ENCODE measurements around the gene EOMES. TPM values are rescaled to one million over a fixed set of nuclear protein-coding genes. Genes with fewer than 3 reads are reported as not detected.

EOMES gene
- total and polyA plus RNA-seq, 2 donors (not counting 3 experiments of a cell fraction or from before 2014, with no cell fraction given), result not detected

- peaks cover 3% of the 10 kb centered on the region for H3K4me1 ChIP-seq (ENCODE audit: control insufficient read depth, extremely low read depth, insufficient read depth, low read length)
- no peak for FAIRE-seq
Measured at GRCh38 chr3:27685474-27685873, 36.6 kb downstream of the EOMES start.

More at GRCh38 chr3:27685474-27685873, 36.6 kb downstream of the EOMES start:
- intact Hi-C loops (cut with micrococcal nuclease) (no loop called here), dilution Hi-C loops (cut with MboI; ENCODE audit: extremely low pct_ligation_motif_present, low sequenced_read_pairs) (no loop called here)
- no peak for DNase-seq (ENCODE audit: low read depth, low spot score)
- Histone ChIP-seq H3K27ac (ENCODE audit: insufficient read depth, low read depth, low read length) (no peak overlapping the region), H3K79me2 (ENCODE audit: control insufficient read depth, insufficient read depth, low read length) (no peaks in the 10 kb centered on the region), H2AFZ (ENCODE audit: low read depth, low read length) (no peak overlapping the region), H3K4me3 (replicated peaks in 1 of 3; ENCODE audit: insufficient read depth in 1 of 3, low read depth in 1 of 3, low read length in 3 of 3) (no peak overlapping the region), H3K27me3 (ENCODE audit: control insufficient read depth in 2 of 2, insufficient read depth in 2 of 2, low read length in 2 of 2) (peaks cover 0 to 2% of the 10 kb centered on the region in 2 experiments), H3K9me1 (replicated peaks; ENCODE audit: control insufficient read depth, extremely low read depth, insufficient read depth, low read length) (no peaks in the 10 kb centered on the region), H3K4me2 (ENCODE audit: insufficient read depth, low read length) (no peak overlapping the region), H4K20me1 (replicated peaks; ENCODE audit: control insufficient read depth, extremely low read depth, insufficient read depth, low read length) (no peaks in the 10 kb centered on the region), H3K36me3 (ENCODE audit: control insufficient read depth in 2 of 2, extremely low read depth in 1 of 2, insufficient read depth in 2 of 2, low read length in 2 of 2) (no peaks in the 10 kb centered on the region), H3K9ac (replicated peaks; ENCODE audit: extremely low read depth, insufficient read depth, low read length) (no peak overlapping the region), H3K9me3 (replicated peaks; ENCODE audit: control insufficient read depth, insufficient read depth, low read length) (no peaks in the 10 kb centered on the region)
- no peak for TF ChIP-seq POLR2AphosphoS5 (IDR thresholded peaks at IDR 0.05; ENCODE audit: insufficient read depth, low read depth, low read length)
- TF ChIP-seq MYC (IDR thresholded peaks at IDR 0.05; ENCODE audit: low read depth, low read length), result no peak
- no peak for TF ChIP-seq GATA2 (IDR thresholded peaks at IDR 0.05; ENCODE audit: insufficient read depth, insufficient read length, low read depth, low read length)
- TF ChIP-seq POLR2A (IDR thresholded peaks at IDR 0.05; ENCODE audit: low read depth, low read length), result no peak
- no peak for TF ChIP-seq JUN (IDR thresholded peaks at IDR 0.05; ENCODE audit: borderline replicate concordance, insufficient read depth, insufficient read length, low read depth)
- no peak for TF ChIP-seq CTCF (IDR thresholded peaks at IDR 0.05; ENCODE audit: extremely low read depth in 1 of 2, insufficient read depth in 1 of 2, low read depth in 1 of 2, low read length in 2 of 2)
- ChIA-PET CTCF (interaction anchor here (0.6 to 2.0 kb wide), 3 partner anchors 27 to 253 kb away, joined by 3 to 9 read pairs (median 3); no protein-coding TSS in a partner anchor), POLR2A (no interaction called here)
- BruUV-seq (replicated peaks), result no TSS peak

All from endothelial cell of umbilical vein (primary cell).